Neural crest cell (in vitro differentiated cells): ENCODE measurements around the gene CCDC85C. TPM values are rescaled to one million over a fixed set of nuclear protein-coding genes. Genes with fewer than 3 reads are reported as not detected.

Source experiments
- DNase-seq: peaks from one replicate; pipeline ENCODE4 v3.0.0; 2021; ENCODE audit warnings: low read depth, mixed read lengths, low spot score
- H3K27ac Mint-ChIP-seq: one replicate; pipeline ENCODE4 v1.8.0; 2021; ENCODE audit warnings: mild to moderate bottlenecking, mixed read lengths; ENCODE audit not compliant: unreplicated experiment
- H3K27me3 Mint-ChIP-seq: 2 replicates; pipeline ENCODE4 v1.8.0; 2021; ENCODE audit warnings: low read depth, mild to moderate bottlenecking, mixed read lengths
- H3K36me3 Mint-ChIP-seq: 2 replicates; pipeline ENCODE4 v1.8.0; 2021; ENCODE audit warnings: low read depth, mild to moderate bottlenecking, mixed read lengths
- H3K4me1 Mint-ChIP-seq: 2 replicates; pipeline ENCODE4 v1.8.0; 2021; ENCODE audit warnings: mixed read lengths
- H3K4me3 Mint-ChIP-seq: one replicate; pipeline ENCODE4 v1.8.0; 2021; ENCODE audit warnings: mild to moderate bottlenecking, mixed read lengths
- H3K9me3 Mint-ChIP-seq: 2 replicates; pipeline ENCODE4 v1.8.0; 2021; ENCODE audit warnings: mixed read lengths
- total RNA-seq: library from RNA; stranded (reverse); gene quantifications from 2 replicates; pipeline ENCODE4 v1.2.1, GENCODE V29; 2021
- TF ChIP-seq, protein P1 (sequence below): fragments of 200-600 bp; sonication (generic); conservative IDR thresholded peaks from 2 replicates; pipeline ENCODE4 v1.5.0; 2021; ENCODE audit warnings: antibody characterized with exemption, mild to moderate bottlenecking

Gene CCDC85C
- total RNA-seq, 1 donor from 2014 or later = 31.4 TPM

DNA sequence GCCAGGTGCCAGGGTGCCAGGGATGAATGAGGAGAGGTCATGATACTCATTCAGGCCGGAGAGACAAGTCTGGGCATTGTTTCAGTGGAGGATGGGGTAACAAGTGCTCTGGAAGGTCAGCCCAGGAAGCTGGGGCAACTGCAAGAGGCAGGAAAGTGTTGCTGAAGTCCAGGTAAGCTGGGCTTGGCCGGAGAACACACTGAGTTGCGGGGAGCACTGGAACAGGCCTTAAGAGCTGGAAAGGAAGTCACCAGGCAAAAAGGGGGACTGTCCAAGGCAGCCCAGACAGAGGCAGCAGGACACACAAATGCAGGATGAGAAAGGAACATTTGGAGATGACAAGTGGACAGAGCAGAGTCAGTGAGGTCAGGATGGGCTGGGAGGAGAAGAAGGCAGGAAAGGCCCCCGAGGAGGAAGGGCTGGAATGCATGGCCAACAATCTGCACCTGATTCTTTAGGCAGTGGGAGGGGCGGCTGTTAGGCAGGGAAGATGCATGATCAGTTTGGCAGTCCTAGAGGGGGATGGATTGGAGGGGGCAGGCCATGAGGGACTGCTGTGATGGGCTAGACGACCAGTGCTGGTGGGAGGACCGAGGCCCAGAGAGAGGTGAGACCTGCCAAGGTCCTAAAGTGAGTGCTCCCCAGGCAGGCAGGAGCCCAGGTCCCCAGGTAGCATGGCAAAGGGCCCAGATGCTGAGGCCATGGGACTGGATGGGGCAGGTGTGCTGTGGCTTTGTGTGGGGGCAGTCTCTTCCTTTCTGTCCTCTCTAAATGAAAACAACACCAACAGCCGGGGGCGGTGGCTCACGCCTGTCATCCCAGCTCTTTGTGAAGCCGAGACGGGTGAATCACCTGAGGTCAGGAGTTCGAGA is 23.7 kb upstream of the CCDC85C start:
- Mint-ChIP-seq H3K27ac (no peak overlapping the region), H3K4me1 (peaks cover 8% of the 10 kb centered on the region), H3K9me3 (no peaks in the 10 kb centered on the region), H3K36me3 (no peaks in the 10 kb centered on the region), H3K4me3 (no peak overlapping the region), H3K27me3 (no peaks in the 10 kb centered on the region)
- DNase-seq = no peak
- TF ChIP-seq, protein P1, sequence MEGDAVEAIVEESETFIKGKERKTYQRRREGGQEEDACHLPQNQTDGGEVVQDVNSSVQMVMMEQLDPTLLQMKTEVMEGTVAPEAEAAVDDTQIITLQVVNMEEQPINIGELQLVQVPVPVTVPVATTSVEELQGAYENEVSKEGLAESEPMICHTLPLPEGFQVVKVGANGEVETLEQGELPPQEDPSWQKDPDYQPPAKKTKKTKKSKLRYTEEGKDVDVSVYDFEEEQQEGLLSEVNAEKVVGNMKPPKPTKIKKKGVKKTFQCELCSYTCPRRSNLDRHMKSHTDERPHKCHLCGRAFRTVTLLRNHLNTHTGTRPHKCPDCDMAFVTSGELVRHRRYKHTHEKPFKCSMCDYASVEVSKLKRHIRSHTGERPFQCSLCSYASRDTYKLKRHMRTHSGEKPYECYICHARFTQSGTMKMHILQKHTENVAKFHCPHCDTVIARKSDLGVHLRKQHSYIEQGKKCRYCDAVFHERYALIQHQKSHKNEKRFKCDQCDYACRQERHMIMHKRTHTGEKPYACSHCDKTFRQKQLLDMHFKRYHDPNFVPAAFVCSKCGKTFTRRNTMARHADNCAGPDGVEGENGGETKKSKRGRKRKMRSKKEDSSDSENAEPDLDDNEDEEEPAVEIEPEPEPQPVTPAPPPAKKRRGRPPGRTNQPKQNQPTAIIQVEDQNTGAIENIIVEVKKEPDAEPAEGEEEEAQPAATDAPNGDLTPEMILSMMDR = no peak

DNA sequence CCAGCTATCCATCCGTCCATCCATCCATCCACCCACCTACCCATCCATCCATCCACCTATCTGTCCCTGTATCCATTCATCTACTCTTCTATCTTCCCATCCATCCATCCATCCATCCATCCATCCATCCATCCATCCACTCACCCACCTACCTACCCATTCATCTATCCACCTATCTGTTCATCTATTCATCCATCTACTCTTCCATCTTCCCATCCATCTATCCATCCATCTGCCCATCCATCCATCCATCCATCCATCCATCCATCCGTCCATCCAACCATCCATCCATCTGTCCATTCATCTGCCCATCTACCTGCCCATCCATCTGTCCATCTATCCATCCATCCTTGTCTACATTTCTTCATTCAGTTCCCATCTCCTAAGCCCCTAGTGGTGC is 23.1 kb upstream of the CCDC85C start:
- TF ChIP-seq, protein P1 = no peak
- Mint-ChIP-seq H3K36me3 (no peaks in the 10 kb centered on the region), H3K27me3 (no peaks in the 10 kb centered on the region), H3K4me1 (peaks cover 8% of the 10 kb centered on the region), H3K4me3 (no peak overlapping the region), H3K27ac (no peak overlapping the region), H3K9me3 (no peaks in the 10 kb centered on the region)
- DNase-seq = no peak

DNA sequence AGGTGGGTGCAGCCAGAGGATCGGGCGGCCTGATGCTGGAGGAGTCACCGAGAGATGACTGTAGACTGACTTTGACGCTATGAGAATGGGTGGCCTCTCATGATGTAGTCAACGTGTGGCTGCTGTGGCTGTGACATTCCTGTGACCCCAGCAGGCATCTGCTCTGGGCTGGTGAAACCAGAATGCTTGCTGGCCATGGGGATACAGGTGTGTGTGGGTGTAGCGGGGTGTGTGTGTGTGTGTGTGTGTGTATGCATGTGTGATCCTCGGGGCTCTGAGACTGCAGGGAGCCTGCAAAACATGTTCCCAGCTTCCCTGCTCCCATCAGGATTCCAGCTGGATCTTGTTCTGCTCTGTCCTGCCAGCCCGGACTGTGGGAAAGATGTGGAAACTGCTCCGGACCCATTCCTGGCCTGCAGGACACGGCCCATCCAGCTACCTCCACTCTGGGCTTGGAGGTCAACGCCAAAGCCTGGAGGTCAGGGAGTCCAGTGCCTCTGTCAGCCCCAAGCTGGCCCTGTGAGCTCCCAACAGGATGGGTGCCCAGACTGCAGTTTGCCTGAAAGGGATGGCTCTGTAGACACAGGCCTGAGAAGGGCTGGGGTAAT is 22.1 kb upstream of the CCDC85C start:
- Mint-ChIP-seq H3K27me3 (no peaks in the 10 kb centered on the region), H3K9me3 (no peaks in the 10 kb centered on the region), H3K4me1 (peaks cover 12% of the 10 kb centered on the region)

DNA sequence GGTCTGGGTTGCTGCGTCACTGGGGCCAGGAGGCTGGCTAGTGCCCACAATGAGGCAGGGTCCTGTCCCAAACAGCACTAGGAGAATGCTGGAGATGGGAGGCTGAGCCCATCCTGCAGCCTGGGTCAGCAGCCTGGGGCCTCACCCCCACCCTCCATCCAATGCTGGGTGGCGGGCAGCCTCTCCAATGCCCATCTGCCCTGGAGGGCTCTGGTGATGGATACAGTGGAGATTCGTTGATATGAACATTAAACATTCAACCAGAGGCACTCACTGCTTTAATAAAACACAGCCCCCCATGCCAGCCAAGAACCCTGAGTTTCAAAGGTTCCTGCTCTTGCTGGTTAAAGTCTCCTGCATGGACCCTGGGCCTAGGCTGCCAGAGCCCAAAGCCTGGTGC is 21.5 kb upstream of the CCDC85C start:
- TF ChIP-seq, protein P1 = no peak
- DNase-seq = no peak
- Mint-ChIP-seq H3K4me1 (peaks cover 12% of the 10 kb centered on the region), H3K27ac (no peak overlapping the region), H3K36me3 (no peaks in the 10 kb centered on the region), H3K27me3 (no peaks in the 10 kb centered on the region), H3K9me3 (no peaks in the 10 kb centered on the region), H3K4me3 (no peak overlapping the region)

More for the DNA sequence above, 22.1 kb upstream of the CCDC85C start:
- peak overlapping the region; percentile 87 for H3K27ac Mint-ChIP-seq
- H3K4me3 Mint-ChIP-seq = no peak overlapping the region
- TF ChIP-seq, protein P1 = no peak
- no peaks in the 10 kb centered on the region for H3K36me3 Mint-ChIP-seq
- DNase-seq = no peak

DNA sequence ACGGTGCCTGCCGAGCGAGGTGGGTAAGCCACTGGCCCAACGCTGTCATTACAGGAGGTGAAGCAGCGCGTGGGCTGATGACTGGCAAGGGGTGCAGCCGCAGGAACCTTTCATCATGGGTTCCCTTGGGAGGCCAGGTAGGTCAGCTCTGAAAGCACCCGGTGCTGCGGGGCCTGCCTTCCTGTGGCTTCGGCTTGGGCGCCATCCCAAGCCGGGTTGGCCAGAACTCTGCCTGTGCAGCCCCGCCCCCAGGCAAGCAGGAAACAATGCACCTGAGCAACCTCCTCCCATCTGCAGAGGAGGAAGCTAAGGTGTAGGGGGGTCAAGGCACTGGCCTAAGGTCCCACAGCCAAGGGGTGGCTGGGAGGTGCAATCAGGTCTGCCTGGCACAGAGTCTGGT is 21.0 kb upstream of the CCDC85C start:
- TF ChIP-seq, protein P1 = no peak
- no peaks in the 10 kb centered on the region for H3K36me3 Mint-ChIP-seq
- no peak overlapping the region for H3K27ac Mint-ChIP-seq
- no peak overlapping the region for H3K4me3 Mint-ChIP-seq
- no peaks in the 10 kb centered on the region for H3K27me3 Mint-ChIP-seq
- no peak for DNase-seq
- H3K9me3 Mint-ChIP-seq = no peaks in the 10 kb centered on the region
- peaks cover 12% of the 10 kb centered on the region for H3K4me1 Mint-ChIP-seq
